DMS79 treated with DMSO at 0.1 percent for 48 hours (cell line): Measurements from ENCODE around the gene B4GALNT2.

Experiments used
- DNase-seq: peaks from one replicate; lab custom pipeline; 2025; lab: John Stamatoyannopoulos, UW

B4GALNT2 gene

DNA sequence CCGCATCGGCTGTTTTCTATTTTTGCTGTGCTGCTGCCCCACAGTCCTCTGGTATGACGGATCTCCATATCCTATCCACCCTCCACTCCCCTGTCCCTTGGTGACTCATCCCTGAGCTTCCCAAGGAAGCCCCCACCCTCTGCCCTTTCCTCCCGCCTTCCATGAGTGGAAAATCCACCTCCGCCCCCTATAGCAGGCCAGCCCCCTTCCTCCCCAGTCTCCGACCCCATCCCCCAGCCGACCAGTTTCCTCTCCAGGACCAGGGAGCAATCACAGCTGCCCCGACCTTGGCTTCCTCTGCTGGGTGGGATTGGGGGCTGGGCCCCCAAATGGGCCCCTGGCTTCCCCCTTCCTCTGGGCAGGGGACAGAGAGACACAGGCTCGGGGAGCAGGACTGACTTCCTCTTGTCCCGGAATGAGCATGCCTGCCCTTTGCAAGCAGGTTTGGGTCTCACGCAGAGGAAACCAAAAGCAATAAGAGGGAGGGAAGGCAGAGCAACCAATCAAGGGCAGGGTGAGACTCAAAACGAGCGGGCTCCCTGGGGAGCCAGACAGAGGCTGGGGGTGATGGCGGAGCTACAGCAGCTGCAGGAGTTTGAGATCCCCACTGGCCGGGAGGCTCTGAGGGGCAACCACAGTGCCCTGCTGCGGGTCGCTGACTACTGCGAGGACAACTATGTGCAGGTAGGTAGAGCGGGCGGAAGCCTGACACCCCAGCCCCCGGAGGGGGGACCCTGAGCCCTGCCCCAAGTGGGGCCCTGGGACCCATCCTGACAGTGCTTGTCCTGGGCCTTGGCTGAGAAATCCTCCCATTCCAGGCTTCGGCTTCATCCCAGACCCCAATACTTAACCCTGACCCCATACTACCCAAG is 77.8 kb downstream of the B4GALNT2 start, which contains the start of the genes ABI3 and GNGT2:
ABI3 (plus strand) TSS at position 550 of the 872 bp plus-strand sequence; CDS start at position 568, 18 bp downstream.
GNGT2 (minus strand) TSS at position 417 of the 872 bp plus-strand sequence. CDS start 3,152 bp downstream, outside the sequence.
- no peak for DNase-seq

- DNase-seq, result no peak
Measured at GRCh38 chr17:49213399-49213798, 80.8 kb downstream of the B4GALNT2 start.

DNA sequence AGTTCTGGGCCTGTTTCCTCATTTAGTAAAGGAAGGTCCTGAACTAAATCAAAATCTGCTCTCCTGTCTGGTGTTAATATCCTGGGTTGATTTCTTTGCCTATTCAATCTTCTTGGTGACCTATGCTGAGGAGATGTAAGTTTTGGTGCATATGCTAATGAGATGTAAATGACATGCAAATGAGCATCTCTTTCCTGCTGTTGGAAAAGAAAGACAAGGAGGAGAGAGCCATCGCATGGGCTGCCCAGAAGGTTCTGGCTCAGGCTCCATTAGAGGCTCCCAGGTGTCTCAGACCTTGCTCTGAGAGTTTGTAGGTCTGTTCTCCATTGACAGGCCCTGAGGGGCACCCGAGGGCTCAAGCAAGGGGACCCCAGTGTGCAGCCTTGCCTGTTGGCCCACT is 81.3 kb downstream of the B4GALNT2 start:
- no peak for DNase-seq

DNA sequence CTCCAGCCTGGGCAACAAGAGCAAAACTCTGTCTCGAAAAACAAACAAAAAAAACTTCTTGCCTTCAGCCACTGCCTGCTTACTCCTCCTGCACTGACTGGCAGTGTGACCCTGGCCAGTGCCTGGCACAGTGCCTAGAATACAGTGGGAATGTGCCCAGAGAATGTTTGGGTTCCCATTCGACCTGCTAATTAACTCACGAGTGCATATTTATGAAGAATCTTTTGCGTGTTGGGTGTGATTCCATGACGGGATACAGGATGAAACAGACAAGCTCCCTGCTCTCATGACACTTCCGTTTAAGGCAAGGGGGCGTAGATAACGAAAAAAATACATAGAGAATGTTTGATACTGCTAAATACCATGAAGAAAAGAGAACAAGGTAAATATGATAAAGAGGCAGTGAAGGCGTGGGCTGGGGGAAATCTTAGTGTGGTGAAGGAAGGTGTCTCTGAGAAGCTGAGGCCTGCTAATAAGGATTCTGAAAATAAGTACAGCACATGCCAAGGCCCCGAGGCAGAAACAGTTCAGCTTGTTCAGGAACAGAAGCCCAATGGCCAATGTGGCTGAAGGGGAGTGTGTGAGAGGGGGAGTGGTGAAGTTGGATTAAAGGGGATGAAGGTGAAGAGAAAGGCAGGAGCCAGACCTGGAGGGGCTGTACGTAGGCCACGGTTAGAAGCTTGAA is 82.2 kb downstream of the B4GALNT2 start:
- DNase-seq, result no peak

GRCh38 chr17:49216482-49216881 is 83.9 kb downstream of the B4GALNT2 start:
- no peak for DNase-seq

DNA sequence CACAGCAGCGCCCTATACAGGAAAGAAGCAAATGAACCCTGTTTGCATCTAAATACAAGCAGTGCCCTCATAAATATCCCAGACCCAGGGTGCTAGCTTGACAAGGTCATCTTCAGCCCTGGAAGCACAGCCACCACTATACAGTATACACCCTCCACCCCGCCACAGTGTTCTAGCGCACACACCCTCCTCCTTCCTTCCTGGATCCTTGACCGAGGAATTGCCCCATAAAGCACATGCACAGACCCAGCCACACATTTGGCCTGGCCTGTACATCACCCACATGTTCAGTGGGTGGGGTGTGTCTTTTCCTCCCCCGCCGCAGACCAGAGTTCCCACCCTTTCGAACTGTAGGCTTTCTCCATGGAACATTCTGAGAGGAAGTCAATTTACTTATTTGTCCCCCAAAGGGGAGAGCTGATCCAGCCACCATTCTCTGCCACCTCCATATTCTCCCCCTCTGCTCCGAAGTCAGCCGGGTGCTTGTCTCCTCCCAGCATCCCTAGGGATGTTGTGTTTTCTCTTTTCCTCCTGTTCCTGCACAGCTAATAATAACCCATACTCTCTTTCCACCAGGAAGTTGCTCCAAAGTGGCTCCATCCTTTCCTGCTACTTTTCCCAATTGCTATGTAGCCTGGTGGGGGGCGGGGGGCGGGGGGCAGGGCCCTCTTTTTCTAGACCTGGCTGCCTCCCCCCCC is 84.5 kb downstream of the B4GALNT2 start:
- no peak for DNase-seq

- DNase-seq, result no peak
Measured at GRCh38 chr17:49217651-49218413, 85.3 kb downstream of the B4GALNT2 start.

GRCh38 chr17:49218941-49219913 is 86.7 kb downstream of the B4GALNT2 start:
- no peak for DNase-seq

DNA sequence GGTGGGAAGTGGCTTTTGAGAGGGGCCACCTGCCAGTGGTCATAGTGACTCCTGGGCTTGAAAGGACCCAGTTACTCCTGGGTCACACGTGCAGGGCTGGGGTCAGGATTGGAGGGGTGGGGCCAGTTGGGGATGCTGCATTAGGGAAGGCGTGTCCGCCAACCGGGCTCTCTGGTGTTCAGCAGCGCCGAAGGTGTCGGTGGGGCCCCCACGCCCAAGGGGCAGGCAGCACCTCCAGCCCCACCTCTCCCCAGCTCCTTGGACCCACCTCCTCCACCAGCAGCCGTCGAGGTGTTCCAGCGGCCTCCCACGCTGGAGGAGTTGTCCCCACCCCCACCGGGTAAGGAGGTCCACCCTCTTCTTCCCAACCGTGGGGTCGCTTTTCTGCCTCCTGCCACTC is 87.4 kb downstream of the B4GALNT2 start:
- DNase-seq, result no peak

DNA sequence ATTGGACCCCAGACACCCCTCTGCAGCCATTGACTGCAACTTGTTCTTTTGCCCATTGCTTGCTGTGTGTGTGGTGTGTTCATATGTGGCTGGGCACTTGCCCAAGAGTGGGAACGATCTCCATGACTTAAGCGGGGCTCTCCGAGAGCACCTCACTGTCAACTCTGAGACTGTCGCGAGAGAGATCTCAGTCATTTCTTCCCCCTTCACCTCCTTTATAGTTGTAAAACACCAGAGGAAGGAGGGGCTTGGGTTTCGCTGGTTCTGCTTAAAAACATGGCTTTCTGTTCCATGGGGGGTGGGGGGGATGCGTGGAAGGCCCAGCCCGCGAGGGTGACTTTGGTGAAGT is 90.6 kb downstream of the B4GALNT2 start:
- DNase-seq, result no peak

- peak; percentile 19 for DNase-seq
Measured at GRCh38 chr17:49223517-49224197, 91.1 kb downstream of the B4GALNT2 start.

GRCh38 chr17:49224198-49224996 is 91.8 kb downstream of the B4GALNT2 start:
- peak; percentile 19 for DNase-seq

DNA sequence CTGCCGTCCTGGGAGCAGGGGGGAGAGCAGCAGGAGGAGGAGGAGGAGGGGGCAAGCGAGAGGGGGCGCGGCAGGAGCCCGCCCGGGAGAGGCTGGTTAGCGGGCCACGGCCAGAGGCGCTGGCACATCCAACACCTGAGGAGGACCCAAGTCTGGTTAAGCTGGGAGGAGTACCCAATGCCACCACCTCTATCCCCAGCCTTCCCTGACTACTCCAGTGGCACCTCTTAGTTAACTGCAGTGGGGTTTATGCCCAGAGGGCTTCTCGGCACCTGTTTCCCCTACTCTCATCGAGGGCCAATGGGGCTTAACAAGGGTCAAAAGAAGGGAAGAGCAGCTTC is 92.4 kb downstream of the B4GALNT2 start:
- DNase-seq, result no peak

DNA sequence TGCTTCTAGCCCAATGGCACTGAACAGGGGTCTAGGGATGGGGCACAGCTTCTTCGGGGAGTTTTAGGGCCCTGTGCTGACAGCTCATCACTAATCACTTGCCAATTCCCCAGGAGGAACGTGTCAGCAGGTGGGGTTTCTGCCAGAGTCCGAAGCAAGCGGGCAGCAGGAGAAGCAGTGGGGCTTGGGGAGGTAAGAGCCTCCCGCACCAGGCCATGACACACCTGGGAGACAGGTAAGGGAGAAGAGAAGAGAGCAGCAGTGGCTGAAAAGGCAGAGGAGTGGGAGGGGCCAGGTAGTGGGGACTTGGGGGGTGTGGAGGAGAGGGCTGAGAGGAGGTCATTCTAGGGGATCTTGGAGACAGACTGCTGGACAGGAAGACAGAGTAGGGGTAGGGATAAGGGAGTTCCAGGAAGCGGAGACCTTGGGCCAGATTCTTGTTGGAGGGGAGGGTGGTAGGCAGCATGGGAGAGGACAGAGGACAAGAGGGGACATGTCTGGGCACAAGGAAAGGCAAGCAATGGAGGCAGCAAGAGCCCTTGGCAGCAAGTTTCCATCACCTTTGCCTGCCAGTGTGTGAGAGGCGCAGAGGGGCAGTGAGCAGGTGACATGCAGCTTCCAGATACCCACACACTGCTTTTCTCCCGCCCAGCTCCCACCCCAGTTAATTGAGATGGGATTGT is 93.1 kb downstream of the B4GALNT2 start:
- no peak for DNase-seq
